Measurements from ENCODE around the gene CEP170B.
"Not testable (repeated sequence)": the region's sequence is repeated elsewhere in the genome, so short reads cannot be mapped to it uniquely, and the experiment has no call there.

CEP170B gene

GRCh38 chr14:104892531-104893434 lies 27.7 kb downstream of the CEP170B start:
- DNase-seq, result no peak

GRCh38 chr14:104893435-104894207 lies 28.6 kb downstream of the CEP170B start:
- no peak for DNase-seq

GRCh38 chr14:104894331-104895206 lies 29.5 kb downstream of the CEP170B start:
- DNase-seq, result no peak

- no peak for DNase-seq
These were observed 30.2 kb downstream of the CEP170B start for GRCh38 chr14:104895207-104895785.

- DNase-seq, result no peak
These were observed 31.0 kb downstream of the CEP170B start for GRCh38 chr14:104895786-104896661.

GRCh38 chr14:104897330-104898194 lies 32.5 kb downstream of the CEP170B start:
- no peak for DNase-seq

GRCh38 chr14:104898195-104898558 lies 33.1 kb downstream of the CEP170B start:
- no peak for DNase-seq

GRCh38 chr14:104898870-104899510 lies 33.9 kb downstream of the CEP170B start:
- DNase-seq, result no peak

- no peak for DNase-seq
These were observed 34.7 kb downstream of the CEP170B start for GRCh38 chr14:104899781-104900180.

GRCh38 chr14:104900639-104901512 lies 35.8 kb downstream of the CEP170B start:
- no peak for DNase-seq

GRCh38 chr14:104903990-104904389 lies 38.9 kb downstream of the CEP170B start:
- DNase-seq, result no peak

- not testable (repeated sequence) for DNase-seq
These were observed 39.8 kb downstream of the CEP170B start for GRCh38 chr14:104904650-104905578.

- DNase-seq, result not testable (repeated sequence)
These were observed 40.5 kb downstream of the CEP170B start for GRCh38 chr14:104905579-104905933.

GRCh38 chr14:104908303-104908702 lies 43.2 kb downstream of the CEP170B start:
- no peak for DNase-seq

- DNase-seq, result no peak
These were observed 47.0 kb downstream of the CEP170B start for GRCh38 chr14:104912053-104912452.

- no peak for DNase-seq
These were observed 48.4 kb downstream of the CEP170B start for GRCh38 chr14:104913435-104913834.

- no peak for DNase-seq
These were observed 52.0 kb downstream of the CEP170B start for GRCh38 chr14:104917116-104917515.

- DNase-seq, result no peak
These were observed 52.9 kb downstream of the CEP170B start for GRCh38 chr14:104917993-104918392.

All from GDM1 (cell line).